Measurements from ENCODE around the gene PCDHA7.
"Not testable (repeated sequence)": the region's sequence is repeated elsewhere in the genome, so short reads cannot be mapped to it uniquely, and the experiment has no call there.

The PCDHA7 gene, protein sequence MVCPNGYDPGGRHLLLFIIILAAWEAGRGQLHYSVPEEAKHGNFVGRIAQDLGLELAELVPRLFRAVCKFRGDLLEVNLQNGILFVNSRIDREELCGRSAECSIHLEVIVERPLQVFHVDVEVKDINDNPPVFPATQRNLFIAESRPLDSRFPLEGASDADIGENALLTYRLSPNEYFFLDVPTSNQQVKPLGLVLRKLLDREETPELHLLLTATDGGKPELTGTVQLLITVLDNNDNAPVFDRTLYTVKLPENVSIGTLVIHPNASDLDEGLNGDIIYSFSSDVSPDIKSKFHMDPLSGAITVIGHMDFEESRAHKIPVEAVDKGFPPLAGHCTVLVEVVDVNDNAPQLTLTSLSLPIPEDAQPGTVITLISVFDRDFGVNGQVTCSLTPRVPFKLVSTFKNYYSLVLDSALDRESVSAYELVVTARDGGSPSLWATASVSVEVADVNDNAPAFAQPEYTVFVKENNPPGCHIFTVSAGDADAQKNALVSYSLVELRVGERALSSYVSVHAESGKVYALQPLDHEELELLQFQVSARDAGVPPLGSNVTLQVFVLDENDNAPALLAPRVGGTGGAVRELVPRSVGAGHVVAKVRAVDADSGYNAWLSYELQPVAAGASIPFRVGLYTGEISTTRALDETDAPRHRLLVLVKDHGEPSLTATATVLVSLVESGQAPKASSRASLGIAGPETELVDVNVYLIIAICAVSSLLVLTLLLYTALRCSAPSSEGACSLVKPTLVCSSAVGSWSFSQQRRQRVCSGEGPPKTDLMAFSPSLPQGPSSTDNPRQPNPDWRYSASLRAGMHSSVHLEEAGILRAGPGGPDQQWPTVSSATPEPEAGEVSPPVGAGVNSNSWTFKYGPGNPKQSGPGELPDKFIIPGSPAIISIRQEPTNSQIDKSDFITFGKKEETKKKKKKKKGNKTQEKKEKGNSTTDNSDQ

DNA sequence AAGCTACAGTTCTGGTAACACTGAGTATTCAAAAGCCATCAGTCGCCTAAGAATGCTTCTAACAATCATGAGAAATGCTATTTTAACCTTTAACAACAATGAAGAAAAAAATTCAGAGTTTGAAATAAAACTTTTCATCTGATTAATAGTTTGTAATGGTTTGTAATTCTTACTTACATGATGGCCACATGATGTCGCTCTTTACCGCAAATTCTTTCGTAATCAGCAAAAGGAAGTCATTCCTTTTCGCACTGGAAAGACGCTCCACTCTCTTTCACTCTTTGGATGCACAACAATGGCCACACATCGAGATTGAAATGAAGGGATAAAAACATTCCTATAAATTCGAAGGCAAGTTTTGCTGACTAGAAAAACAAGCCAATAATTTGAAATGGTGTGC lies at the start of gene PCDHA7:
Gene PCDHA7 (plus strand): TSS at position 277 of the 400 bp plus-strand sequence. CDS start 115 bp downstream, at position 392.
- no peak for DNase-seq

DNA sequence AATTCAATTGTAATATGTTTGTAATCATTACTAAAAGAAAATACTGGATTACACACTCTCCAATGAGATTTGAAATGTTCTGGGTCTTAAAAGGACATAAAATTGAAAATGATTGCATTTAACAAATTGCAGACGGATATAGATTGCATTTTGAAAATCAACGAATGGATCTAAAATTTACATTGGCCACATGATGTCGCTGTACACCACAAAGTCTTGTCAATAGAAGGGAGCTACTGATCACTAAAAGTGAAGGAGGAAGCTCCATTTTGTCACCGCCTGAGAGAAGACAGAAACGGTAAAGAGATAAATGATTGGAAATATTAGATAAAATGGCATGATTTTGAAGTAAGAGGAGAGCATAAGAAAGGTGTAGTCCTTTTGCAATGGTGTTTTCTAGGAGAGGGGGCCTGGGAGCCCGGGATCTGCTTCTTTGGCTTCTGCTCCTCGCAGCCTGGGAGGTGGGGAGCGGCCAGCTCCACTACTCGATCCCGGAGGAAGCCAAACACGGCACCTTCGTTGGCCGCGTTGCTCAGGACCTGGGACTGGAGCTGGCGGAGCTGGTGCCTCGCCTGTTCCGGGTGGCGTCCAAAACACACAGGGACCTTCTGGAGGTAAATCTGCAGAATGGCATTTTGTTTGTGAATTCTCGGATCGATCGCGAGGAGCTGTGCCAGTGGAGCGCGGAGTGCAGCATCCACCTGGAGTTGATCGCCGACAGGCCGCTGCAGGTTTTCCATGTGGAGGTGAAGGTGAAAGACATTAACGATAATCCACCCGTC lies 48.0 kb upstream of the PCDHA7 start, which contains the start of gene PCDHA1:
Gene PCDHA1 (plus strand): TSS at position 236 of the 782 bp plus-strand sequence.
- no peak for DNase-seq

DNA sequence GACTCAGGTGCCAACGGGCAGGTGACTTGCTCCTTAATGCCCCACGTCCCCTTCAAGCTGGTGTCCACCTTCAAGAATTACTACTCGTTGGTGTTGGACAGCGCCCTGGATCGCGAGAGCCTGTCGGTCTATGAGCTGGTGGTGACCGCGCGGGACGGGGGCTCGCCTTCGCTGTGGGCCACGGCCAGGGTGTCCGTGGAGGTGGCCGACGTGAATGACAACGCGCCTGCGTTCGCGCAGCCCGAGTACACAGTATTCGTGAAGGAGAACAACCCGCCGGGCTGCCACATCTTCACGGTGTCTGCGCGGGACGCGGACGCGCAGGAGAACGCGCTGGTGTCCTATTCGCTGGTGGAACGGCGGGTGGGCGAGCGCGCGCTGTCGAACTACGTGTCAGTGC lies 46.6 kb upstream of the PCDHA7 start:
- DNase-seq: not testable (repeated sequence)

DNA sequence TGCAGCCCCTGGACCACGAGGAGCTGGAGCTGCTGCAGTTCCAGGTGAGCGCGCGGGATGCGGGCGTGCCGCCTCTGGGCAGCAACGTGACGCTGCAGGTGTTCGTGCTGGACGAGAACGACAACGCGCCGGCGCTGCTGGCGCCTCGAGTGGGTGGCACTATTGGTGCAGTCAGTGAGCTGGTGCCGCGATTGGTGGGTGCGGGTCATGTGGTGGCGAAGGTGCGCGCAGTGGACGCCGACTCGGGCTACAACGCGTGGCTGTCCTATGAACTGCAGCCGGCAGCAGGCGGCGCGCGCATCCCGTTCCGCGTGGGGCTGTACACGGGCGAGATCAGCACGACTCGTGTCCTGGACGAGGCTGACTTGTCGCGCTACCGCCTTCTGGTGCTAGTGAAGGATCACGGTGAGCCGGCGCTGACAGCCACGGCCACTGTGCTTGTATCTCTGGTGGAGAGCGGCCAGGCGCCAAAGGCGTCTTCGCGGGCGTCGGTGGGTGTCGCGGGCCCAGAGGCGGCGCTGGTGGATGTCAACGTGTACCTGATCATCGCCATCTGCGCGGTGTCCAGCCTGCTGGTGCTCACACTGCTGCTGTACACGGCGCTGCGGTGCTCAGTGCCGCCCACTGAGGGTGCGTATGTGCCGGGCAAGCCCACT lies 46.1 kb upstream of the PCDHA7 start:
- not testable (repeated sequence) for DNase-seq

DNA sequence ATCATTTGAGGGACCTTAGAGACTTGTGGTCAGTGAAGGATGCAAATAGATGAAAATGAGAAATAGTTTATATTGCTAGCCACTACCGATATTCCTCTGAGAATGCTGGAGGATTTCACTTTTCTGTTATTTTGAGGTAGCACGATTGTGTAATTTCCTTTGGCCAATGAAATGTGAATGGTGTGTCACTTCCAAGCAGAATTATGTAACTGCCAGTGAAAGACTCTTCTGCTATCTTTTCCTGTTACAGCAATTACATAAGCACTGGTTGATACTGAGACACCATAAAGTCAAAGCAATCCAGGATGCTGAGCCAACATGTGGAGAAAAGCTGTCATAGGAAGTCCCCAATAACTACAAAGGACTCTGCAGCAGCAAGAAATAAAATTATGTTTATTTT lies 43.0 kb upstream of the PCDHA7 start:
- DNase-seq: no peak

DNA sequence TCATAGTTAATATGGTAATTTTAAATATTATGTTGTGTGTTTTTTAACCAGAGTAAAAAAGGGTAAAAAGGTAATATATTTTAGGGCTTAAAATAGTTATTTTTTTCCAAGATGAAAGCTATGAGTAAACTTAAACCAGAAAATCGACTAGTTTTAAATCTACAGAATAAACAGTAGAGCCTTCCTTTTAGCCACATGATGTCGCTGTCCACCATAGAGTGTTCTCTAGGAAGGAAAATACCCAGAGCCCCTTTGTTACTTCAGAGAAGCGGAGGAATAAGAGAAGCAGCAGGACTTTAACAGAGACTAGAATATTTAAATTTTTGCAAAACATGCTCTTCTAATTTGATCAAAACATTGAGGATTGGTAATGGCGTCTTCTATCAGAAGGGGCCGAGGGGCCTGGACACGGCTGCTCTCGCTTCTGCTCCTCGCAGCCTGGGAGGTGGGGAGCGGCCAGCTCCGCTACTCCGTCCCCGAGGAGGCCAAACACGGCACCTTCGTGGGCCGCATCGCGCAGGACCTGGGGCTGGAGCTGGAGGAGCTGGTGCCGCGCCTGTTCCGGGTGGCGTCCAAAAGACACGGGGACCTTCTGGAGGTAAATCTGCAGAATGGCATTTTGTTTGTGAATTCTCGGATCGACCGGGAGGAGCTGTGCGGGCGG lies 39.3 kb upstream of the PCDHA7 start, which contains the start of gene PCDHA2:
Gene PCDHA2 (plus strand): TSS at position 258 of the 664 bp plus-strand sequence.
- DNase-seq: no peak

DNA sequence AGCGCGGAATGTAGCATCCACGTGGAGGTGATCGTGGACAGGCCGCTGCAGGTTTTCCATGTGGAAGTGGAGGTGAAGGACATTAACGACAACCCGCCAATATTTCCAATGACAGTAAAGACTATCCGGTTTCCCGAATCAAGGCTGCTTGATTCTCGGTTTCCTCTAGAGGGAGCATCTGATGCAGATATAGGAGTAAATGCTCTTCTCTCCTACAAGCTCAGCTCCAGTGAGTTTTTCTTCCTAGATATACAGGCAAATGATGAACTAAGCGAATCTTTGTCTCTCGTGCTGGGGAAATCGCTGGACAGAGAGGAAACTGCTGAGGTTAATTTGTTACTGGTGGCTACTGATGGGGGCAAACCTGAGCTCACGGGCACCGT lies 38.8 kb upstream of the PCDHA7 start:
- no peak for DNase-seq

DNA sequence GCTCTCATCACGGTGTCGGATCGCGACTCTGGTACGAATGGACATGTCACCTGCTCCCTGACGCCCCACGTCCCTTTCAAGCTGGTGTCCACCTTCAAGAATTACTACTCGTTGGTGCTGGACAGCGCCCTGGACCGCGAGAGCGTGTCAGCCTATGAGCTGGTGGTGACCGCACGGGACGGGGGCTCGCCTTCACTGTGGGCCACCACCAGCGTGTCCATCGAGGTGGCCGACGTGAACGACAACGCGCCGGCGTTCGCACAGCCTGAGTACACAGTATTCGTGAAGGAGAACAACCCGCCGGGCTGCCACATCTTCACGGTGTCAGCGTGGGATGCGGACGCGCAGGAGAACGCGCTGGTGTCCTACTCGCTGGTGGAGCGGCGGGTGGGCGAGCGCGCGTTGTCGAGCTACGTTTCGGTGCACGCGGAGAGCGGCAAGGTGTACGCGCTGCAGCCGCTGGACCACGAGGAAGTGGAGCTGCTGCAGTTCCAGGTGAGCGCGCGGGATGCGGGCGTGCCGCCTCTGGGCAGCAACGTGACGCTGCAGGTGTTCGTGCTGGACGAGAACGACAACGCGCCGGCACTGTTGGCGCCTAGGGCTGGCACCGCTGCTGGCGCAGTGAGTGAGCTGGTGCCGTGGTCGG lies 37.9 kb upstream of the PCDHA7 start:
- DNase-seq: not testable (repeated sequence)

DNA sequence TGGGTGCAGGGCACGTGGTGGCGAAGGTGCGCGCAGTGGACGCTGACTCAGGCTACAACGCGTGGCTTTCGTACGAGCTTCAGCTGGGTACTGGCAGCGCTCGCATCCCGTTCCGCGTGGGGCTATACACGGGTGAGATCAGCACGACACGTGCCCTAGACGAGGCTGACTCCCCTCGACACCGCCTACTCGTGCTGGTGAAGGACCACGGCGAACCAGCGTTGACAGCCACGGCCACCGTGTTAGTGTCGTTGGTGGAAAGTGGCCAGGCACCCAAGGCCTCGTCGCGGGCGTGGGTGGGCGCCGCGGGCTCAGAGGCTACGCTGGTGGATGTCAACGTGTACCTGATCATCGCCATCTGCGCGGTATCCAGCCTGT lies 37.4 kb upstream of the PCDHA7 start:
- DNase-seq: no peak

DNA sequence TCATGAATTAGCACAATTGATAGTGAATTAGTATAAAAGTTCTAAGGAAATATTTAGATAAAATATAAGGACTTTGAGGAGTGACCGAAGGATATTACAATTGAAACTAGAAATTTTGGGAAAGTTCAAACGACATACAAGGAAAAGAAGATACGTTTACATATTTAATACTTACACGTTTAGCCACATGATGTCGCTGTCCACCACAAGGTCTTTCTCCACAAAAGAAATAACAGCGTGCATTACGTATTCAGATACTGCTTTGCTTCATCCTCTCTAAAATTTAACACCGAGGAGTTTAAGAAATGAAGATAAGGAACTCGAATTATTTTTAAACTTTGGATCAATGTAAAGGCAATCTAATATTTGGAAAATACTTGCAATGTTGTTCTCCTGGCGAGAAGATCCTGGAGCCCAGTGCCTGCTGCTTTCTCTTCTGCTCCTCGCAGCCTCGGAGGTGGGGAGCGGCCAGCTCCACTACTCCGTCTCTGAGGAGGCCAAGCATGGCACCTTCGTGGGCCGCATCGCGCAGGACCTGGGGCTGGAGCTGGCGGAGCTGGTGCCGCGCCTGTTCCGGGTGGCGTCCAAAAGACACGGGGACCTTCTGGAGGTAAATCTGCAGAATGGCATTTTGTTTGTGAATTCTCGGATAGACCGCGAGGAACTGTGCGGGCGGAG lies 33.1 kb upstream of the PCDHA7 start, which contains the start of gene PCDHA3:
Gene PCDHA3 (plus strand): TSS at position 242 of the 678 bp plus-strand sequence.
- DNase-seq: no peak

DNA sequence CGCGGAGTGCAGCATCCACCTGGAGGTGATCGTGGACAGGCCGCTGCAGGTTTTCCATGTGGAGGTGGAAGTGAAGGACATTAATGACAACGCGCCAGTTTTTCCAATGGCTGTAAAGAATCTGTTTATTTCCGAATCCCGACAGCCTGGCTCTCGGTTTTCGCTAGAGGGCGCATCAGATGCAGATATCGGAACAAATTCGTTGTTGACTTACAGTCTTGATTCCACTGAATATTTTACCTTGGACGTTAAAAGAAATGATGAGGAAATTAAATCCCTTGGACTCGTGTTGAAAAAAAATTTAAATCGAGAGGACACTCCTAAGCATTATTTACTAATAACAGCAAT lies 32.6 kb upstream of the PCDHA7 start:
- DNase-seq: no peak

DNA sequence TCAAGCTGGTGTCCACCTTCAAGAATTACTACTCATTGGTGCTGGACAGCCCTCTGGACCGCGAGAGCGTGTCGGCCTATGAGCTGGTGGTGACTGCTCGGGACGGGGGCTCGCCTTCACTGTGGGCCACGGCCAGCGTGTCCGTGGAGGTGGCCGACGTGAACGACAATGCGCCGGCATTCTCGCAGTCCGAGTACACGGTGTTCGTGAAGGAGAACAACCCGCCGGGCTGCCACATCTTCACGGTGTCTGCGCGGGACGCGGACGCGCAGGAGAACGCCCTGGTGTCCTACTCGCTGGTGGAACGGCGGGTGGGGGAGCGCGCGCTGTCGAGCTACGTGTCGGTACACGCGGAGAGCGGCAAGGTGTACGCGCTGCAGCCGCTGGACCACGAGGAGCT lies 31.7 kb upstream of the PCDHA7 start:
- DNase-seq: not testable (repeated sequence)

DNA sequence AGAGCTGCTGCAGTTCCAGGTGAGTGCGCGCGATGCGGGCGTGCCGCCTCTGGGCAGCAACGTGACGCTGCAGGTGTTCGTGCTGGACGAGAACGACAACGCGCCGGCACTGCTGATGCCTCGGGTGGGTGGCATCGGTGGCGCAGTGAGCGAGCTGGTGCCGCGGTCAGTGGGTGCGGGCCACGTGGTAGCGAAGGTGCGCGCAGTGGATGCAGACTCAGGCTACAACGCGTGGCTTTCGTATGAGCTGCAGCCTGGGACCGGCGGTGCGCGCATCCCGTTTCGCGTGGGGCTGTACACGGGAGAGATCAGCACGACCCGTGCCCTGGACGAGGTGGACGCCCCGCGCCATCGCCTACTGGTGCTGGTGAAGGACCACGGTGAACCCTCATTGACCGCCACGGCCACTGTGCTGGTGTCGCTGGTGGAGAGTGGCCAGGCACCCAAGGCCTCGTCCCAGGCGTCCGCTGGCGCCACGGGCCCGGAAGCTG lies 31.2 kb upstream of the PCDHA7 start:
- no peak for DNase-seq

DNA sequence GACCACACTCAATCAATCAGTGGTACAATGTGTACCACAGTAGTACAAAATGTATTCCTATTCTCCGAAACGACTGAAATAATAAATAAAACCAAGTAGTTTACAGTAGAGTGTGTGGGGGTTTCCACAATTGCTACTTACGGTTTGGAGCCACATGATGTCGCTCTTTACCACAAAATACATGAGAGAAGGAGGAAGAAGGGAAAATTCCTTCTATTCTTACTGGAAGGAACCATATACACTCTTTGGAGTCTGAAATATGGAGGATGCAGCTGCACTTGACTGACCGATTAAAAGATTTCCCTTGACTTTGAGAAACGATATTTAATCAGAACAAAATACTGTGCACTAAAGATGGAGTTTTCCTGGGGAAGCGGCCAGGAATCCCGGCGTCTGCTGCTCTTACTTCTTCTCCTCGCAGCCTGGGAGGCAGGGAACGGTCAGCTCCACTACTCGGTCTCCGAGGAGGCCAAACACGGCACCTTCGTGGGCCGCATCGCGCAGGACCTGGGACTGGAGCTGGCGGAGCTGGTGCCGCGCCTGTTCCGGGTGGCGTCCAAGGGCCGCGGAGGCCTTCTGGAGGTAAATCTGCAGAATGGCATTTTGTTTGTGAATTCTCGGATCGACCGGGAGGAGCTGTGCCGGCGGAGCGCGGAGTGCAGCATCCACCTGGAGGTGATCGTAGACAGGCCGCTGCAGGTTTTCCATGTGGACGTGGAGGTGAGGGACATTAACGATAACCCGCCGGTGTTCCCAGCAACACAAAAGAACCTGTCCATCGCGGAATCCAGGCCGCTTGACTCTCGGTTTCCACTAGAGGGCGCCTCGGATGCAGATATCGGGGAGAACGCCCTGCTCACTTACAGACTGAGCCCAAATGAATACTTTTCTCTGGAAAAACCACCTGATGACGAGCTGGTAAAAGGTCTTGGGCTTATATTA lies 27.0 kb upstream of the PCDHA7 start, which contains the start of gene PCDHA4:
Gene PCDHA4 (plus strand): TSS at position 235 of the 942 bp plus-strand sequence.
- DNase-seq: no peak

DNA sequence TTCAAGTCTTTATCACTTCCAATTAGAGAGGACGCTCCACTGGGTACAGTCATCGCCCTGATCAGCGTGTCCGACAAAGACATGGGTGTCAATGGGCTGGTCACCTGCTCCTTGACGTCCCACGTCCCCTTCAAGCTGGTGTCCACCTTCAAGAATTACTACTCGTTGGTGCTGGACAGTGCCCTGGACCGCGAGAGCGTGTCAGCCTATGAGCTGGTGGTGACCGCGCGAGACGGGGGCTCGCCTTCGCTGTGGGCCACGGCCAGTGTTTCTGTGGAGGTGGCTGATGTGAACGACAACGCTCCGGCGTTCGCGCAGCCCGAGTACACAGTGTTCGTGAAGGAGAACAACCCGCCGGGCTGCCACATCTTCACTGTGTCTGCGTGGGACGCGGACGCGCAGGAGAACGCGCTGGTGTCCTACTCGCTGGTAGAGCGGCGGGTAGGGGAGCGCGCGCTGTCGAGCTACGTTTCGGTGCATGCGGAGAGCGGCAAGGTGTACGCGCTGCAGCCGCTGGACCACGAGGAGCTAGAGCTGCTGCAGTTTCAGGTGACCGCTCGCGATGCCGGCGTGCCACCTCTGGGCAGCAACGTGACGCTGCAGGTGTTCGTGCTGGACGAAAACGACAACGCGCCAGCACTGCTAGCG lies 25.7 kb upstream of the PCDHA7 start:
- DNase-seq: not testable (repeated sequence)

DNA sequence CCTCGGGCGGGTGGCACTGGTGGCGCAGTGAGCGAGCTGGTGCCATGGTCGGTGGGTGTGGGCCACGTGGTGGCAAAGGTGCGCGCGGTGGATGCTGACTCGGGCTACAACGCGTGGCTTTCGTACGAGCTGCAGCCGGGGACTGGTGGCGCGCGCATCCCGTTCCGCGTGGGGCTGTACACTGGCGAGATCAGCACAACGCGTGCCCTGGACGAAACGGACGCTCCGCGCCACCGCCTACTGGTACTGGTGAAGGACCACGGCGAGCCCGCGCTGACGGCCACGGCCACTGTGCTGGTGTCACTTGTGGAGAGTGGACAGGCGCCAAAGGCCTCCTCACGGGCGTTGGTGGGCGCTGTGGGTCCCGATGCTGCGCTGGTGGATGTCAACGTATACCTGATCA lies 25.2 kb upstream of the PCDHA7 start:
- no peak for DNase-seq

DNA sequence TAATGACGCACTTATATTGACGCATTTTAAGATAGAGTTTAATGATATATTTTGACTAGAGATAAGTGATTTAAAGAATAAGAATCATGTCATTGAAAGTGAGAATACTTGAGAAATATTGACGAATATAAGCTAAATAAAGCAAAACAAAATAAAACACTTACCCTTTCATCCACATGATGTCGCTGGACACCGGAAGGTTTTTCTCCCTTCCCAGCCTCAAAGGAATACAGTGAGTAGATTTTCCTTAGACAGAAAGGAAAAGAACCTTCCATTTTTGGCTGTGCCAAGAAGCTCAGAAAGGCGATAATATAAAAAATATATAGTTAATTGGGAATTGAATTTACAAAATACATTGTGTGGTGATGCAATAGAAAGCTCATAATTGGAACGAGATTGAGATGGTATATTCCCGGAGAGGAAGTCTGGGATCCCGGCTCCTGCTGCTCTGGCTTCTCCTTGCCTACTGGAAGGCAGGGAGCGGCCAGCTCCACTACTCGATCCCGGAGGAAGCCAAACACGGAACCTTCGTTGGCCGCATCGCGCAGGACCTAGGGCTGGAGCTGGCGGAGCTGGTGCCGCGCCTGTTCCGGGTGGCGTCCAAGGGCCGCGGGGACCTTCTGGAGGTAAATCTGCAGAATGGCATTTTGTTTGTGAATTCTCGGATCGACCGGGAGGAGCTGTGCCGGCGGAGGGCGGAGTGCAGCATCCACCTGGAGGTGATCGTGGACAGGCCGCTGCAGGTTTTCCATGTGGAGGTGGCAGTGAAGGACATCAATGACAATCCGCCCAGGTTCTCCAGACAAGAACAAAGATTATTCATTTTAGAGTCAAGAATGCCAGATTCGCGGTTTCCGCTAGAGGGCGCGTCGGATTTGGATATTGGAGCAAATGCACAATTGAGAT lies 12.4 kb upstream of the PCDHA7 start, which contains the start of gene PCDHA5:
Gene PCDHA5 (plus strand): TSS at position 239 of the 906 bp plus-strand sequence.
- DNase-seq: no peak

All from CD4-positive, alpha-beta T cell treated with Interferon gamma for 1 hour (primary cell).